Islet of Langerhans (tissue), 1 donor: ENCODE measurements around the gene PCDHB11.
"Not testable (repeated sequence)": the region's sequence is repeated elsewhere in the genome, so short reads cannot be mapped to it uniquely, and the experiment has no call there.

ENCODE experiments used
- FAIRE-seq: peaks from one replicate; lab custom pipeline; 2011; peaks lifted over from hg19 to GRCh38; lab: Jason Lieb, UNC

PCDHB11 gene

GRCh38 chr5:141186897-141187512, 12.4 kb upstream of the PCDHB11 start, which contains the start of gene PCDHB9:
PCDHB9 (plus strand) TSS chr5:141187161; CDS start chr5:141187319, 158 bp downstream.
- no peak for FAIRE-seq

GRCh38 chr5:141188682-141189081, 10.7 kb upstream of the PCDHB11 start:
- not testable (repeated sequence) for FAIRE-seq

- FAIRE-seq: not testable (repeated sequence)
These were observed 10.3 kb upstream of the PCDHB11 start for GRCh38 chr5:141189131-141189530.

- no peak for FAIRE-seq
These were observed 7.2 kb upstream of the PCDHB11 start, which contains the start of gene PCDHB10 for GRCh38 chr5:141192110-141192725. PCDHB10 (plus strand) TSS chr5:141192353; CDS start chr5:141192553, 200 bp downstream.

- FAIRE-seq: not testable (repeated sequence)
These were observed 5.1 kb upstream of the PCDHB11 start for GRCh38 chr5:141194332-141194731.

GRCh38 chr5:141196363-141196762, 3.1 kb upstream of the PCDHB11 start:
- no peak for FAIRE-seq

- not testable (repeated sequence) for FAIRE-seq
These were observed 1.7 kb downstream of the PCDHB11 start for GRCh38 chr5:141201126-141201525.

- FAIRE-seq: not testable (repeated sequence)
These were observed 2.2 kb downstream of the PCDHB11 start for GRCh38 chr5:141201646-141202045.

- FAIRE-seq: no peak
These were observed 9.1 kb downstream of the PCDHB11 start, which contains the start of gene PCDHB12 for GRCh38 chr5:141208478-141208877. PCDHB12 (plus strand) TSS chr5:141208719; CDS start chr5:141208908, 189 bp downstream.

GRCh38 chr5:141210281-141210680, 10.9 kb downstream of the PCDHB11 start:
- not testable (repeated sequence) for FAIRE-seq

- FAIRE-seq: not testable (repeated sequence)
These were observed 11.4 kb downstream of the PCDHB11 start for GRCh38 chr5:141210849-141211248.

GRCh38 chr5:141213656-141214339, 14.4 kb downstream of the PCDHB11 start, which contains the start of gene PCDHB13:
PCDHB13 (plus strand) TSS chr5:141213919; CDS start chr5:141214124, 205 bp downstream.
- not testable (repeated sequence) for FAIRE-seq

GRCh38 chr5:141214583-141214982, 15.2 kb downstream of the PCDHB11 start:
- not testable (repeated sequence) for FAIRE-seq

- not testable (repeated sequence) for FAIRE-seq
These were observed 16.1 kb downstream of the PCDHB11 start for GRCh38 chr5:141215504-141215903.

- not testable (repeated sequence) for FAIRE-seq
These were observed 16.6 kb downstream of the PCDHB11 start for GRCh38 chr5:141216035-141216434.

GRCh38 chr5:141223112-141223783, 23.8 kb downstream of the PCDHB11 start, which contains the start of gene PCDHB14:
PCDHB14 (plus strand) TSS chr5:141223343; CDS start chr5:141223506, 163 bp downstream.
- FAIRE-seq: no peak

- FAIRE-seq: not testable (repeated sequence)
These were observed 25.4 kb downstream of the PCDHB11 start for GRCh38 chr5:141224844-141225243.

- FAIRE-seq: not testable (repeated sequence)
These were observed 26.0 kb downstream of the PCDHB11 start for GRCh38 chr5:141225421-141225820.

- FAIRE-seq: no peak
These were observed 34.8 kb downstream of the PCDHB11 start for GRCh38 chr5:141234109-141234667.

GRCh38 chr5:141235922-141236321, 36.5 kb downstream of the PCDHB11 start:
- FAIRE-seq: not testable (repeated sequence)

GRCh38 chr5:141236516-141237313, 37.3 kb downstream of the PCDHB11 start:
- FAIRE-seq: no peak
